A549 (cell line): ENCODE data around the gene ZNF808.

ENCODE experiments used
- CTCF ChIP-seq: fragments of >200 bp; sonication (Bioruptor Twin); formaldehyde crosslinking; IDR thresholded peaks from 3 replicates; pipeline ENCODE4 v1.5.1; 2016
- ELK1 ChIP-seq: fragments of 150-350 bp; IDR thresholded peaks from 2 replicates; pipeline ENCODE4 v1.6.1; 2014; ENCODE audit warnings: low read depth, mild to moderate bottlenecking, low read length
- JUN ChIP-seq, 2 experiments: fragments of >200 bp; sonication (Bioruptor Twin); formaldehyde crosslinking; IDR thresholded peaks; 2 replicates in 1 of 2; 3 replicates in 1 of 2; pipeline ENCODE4 v1.6.1; 2016 to 2017
- JUNB ChIP-seq: fragments of >200 bp; sonication (Bioruptor Twin); formaldehyde crosslinking; IDR thresholded peaks from 2 replicates; pipeline ENCODE4 v1.6.1; 2016
- POLR2A ChIP-seq: IDR thresholded peaks from 2 replicates; pipeline ENCODE4 v1.6.1; 2012; ENCODE audit warnings: mild to moderate bottlenecking, low read length
- SMC3 ChIP-seq: fragments of >200 bp; sonication (Bioruptor Twin); formaldehyde crosslinking; IDR thresholded peaks from 3 replicates; pipeline ENCODE4 v1.6.1; 2018; ENCODE audit warnings: inconsistent platforms
- TFCP2L1 ChIP-seq: fragments of 250-450 bp; sonication (Bioruptor Pico); IDR thresholded peaks from 2 replicates; pipeline ENCODE4 v1.5.0; 2021; ENCODE audit warnings: mild to moderate bottlenecking
- ZFP36 ChIP-seq: fragments of 450-650 bp; IDR thresholded peaks from 2 replicates; pipeline ENCODE4 v1.6.1; 2014; ENCODE audit warnings: borderline replicate concordance; ENCODE audit not compliant: partially characterized antibody

- TF ChIP-seq CTCF: no peak
- no peak for TF ChIP-seq JUNB
- TF ChIP-seq JUN (IDR thresholded peaks at IDR 0.05): no peak
- TF ChIP-seq SMC3: no peak
- TF ChIP-seq ZFP36: no peak
- no peak for TF ChIP-seq TFCP2L1 (CRISPR knock-in tag)
- TF ChIP-seq POLR2A: no peak
- TF ChIP-seq ELK1: no peak
Observed at GRCh38 chr19:52557231-52557995, 29.9 kb downstream of the ZNF808 start.
